22Rv1 (cell line): ENCODE measurements around the gene VEGFA.

Experiments
- CTCF ChIP-seq: fragments of 450-650 bp; IDR thresholded peaks from 2 replicates; pipeline ENCODE4 v1.5.1; 2017; ENCODE audit warnings: mild to moderate bottlenecking
- ZFX ChIP-seq: fragments of 450-650 bp; IDR thresholded peaks from 2 replicates; pipeline ENCODE4 v1.6.1; 2017; ENCODE audit warnings: antibody characterized with exemption, borderline replicate concordance

GRCh38 chr6:43772681-43773049 is 2.7 kb downstream of the VEGFA start:
- TF ChIP-seq CTCF, result no peak
- TF ChIP-seq ZFX, result no peak
